Mesendoderm (in vitro differentiated cells): ENCODE data around the gene RNF141.
A peak's percentile ranks its signal among the peaks of the same experiment; 100 is the strongest.

Source experiments
- DNase-seq: peaks from one replicate; pipeline ENCODE4 v3.0.0; 2013
- H2AK5ac ChIP-seq: 2 replicates; pipeline ENCODE4 v1.6.1; 2013; ENCODE audit warnings: low read length, inconsistent platforms
- H2BK120ac ChIP-seq: 2 replicates; pipeline ENCODE4 v1.6.1; 2013; ENCODE audit warnings: low read depth, mild to moderate bottlenecking, low read length, moderate library complexity, mixed read lengths
- H2BK15ac ChIP-seq: replicated peaks from 2 replicates; pipeline ENCODE4 v1.6.1; 2013; ENCODE audit warnings: low read depth, mild to moderate bottlenecking, moderate library complexity
- H2BK5ac ChIP-seq: 2 replicates; pipeline ENCODE4 v1.6.1; 2013; ENCODE audit warnings: low read length, inconsistent platforms
- H3K18ac ChIP-seq: 2 replicates; pipeline ENCODE4 v1.6.1; 2013; ENCODE audit warnings: mild to moderate bottlenecking, low read length, mixed read lengths
- H3K23ac ChIP-seq: one replicate; pipeline ENCODE4 v1.6.1; 2013; ENCODE audit warnings: low read length
- H3K27ac ChIP-seq: 2 replicates; pipeline ENCODE4 v1.5.1; 2013; ENCODE audit warnings: low read depth, mild to moderate bottlenecking, inconsistent platforms, low read length, moderate library complexity
- H3K27me3 ChIP-seq: 2 replicates; pipeline ENCODE4 v1.6.1; 2013; ENCODE audit warnings: low read length, control low read depth, mild to moderate bottlenecking, inconsistent platforms; ENCODE audit not compliant: insufficient read depth, poor library complexity
- H3K36me3 ChIP-seq: 2 replicates; pipeline ENCODE4 v1.6.1; 2013; ENCODE audit warnings: low read length, inconsistent platforms; ENCODE audit not compliant: control insufficient read depth, insufficient read depth
- H3K4ac ChIP-seq: one replicate; pipeline ENCODE4 v1.6.1; 2013; ENCODE audit warnings: low read depth, mild to moderate bottlenecking, low read length, moderate library complexity
- H3K4me1 ChIP-seq: 2 replicates; pipeline ENCODE4 v1.6.1; 2013; ENCODE audit warnings: low read depth, low read length, inconsistent platforms; ENCODE audit not compliant: control insufficient read depth
- H3K4me2 ChIP-seq: 2 replicates; pipeline ENCODE4 v1.6.1; 2013; ENCODE audit warnings: low read length
- H3K4me3 ChIP-seq: 2 replicates; pipeline ENCODE4 v1.5.1; 2013; ENCODE audit warnings: mild to moderate bottlenecking, low read length
- H3K56ac ChIP-seq: one replicate; pipeline ENCODE4 v1.6.1; 2013; ENCODE audit warnings: low read length
- H3K79me1 ChIP-seq: 2 replicates; pipeline ENCODE4 v1.6.1; 2013; ENCODE audit warnings: low read length, inconsistent platforms
- H3K79me2 ChIP-seq: 2 replicates; pipeline ENCODE4 v1.6.1; 2013; ENCODE audit warnings: mild to moderate bottlenecking, low read length; ENCODE audit not compliant: control insufficient read depth, insufficient read depth
- H3K9ac ChIP-seq: 2 replicates; pipeline ENCODE4 v1.6.1; 2013; ENCODE audit warnings: low read length, inconsistent platforms
- H4K5ac ChIP-seq: one replicate; pipeline ENCODE4 v1.6.1; 2013; ENCODE audit warnings: low read length
- H4K8ac ChIP-seq: one replicate; pipeline ENCODE4 v1.6.1; 2013; ENCODE audit warnings: low read depth, mild to moderate bottlenecking, control low read depth, low read length, moderate library complexity
- WGBS: extraction: QIAGEN DNeasy Blood & Tissue Kit; methylation state at CpG from one replicate; pipeline ENCODE4 v1.1.7; 2013; ENCODE audit warnings: low lambda C conversion rate, missing lambda C conversion rate; ENCODE audit not compliant: insufficient coverage; ENCODE audit errors: extremely low coverage; 5-methylcytosine and 5-hydroxymethylcytosine counted together

RNF141 gene

GRCh38 chr11:10528121-10528520, 12.9 kb downstream of the RNF141 start:
- no peak overlapping the region for H4K5ac ChIP-seq
- no peaks in the 10 kb centered on the region for H3K4me1 ChIP-seq
- no peak overlapping the region for H3K56ac ChIP-seq
- H3K23ac ChIP-seq = no peak overlapping the region
- no peak overlapping the region for H3K9ac ChIP-seq
- no peak overlapping the region for H2AK5ac ChIP-seq
- no peak for DNase-seq
- H3K4me2 ChIP-seq = no peak overlapping the region
- H2BK15ac ChIP-seq = no peak overlapping the region
- H3K27me3 ChIP-seq = no peaks in the 10 kb centered on the region
- H3K79me2 ChIP-seq = no peaks in the 10 kb centered on the region
- H3K27ac ChIP-seq = no peak overlapping the region
- no peak overlapping the region for H3K18ac ChIP-seq
- no peaks in the 10 kb centered on the region for H3K36me3 ChIP-seq
- H2BK5ac ChIP-seq = no peak overlapping the region
- no peaks in the 10 kb centered on the region for H3K79me1 ChIP-seq
- no peak overlapping the region for H3K4ac ChIP-seq
- no peak overlapping the region for H4K8ac ChIP-seq
- H3K4me3 ChIP-seq = no peak overlapping the region
- no peak overlapping the region for H2BK120ac ChIP-seq

GRCh38 chr11:10526974-10527918, 13.7 kb downstream of the RNF141 start:
- Histone ChIP-seq H3K4me1 (no peaks in the 10 kb centered on the region), H3K4me3 (no peak overlapping the region), H3K9ac (no peak overlapping the region), H4K8ac (no peak overlapping the region), H3K23ac (no peak overlapping the region), H2BK120ac (no peak overlapping the region), H3K4ac (no peak overlapping the region), H2BK5ac (no peak overlapping the region), H3K27me3 (no peaks in the 10 kb centered on the region), H3K27ac (no peak overlapping the region), H2BK15ac (no peak overlapping the region), H3K18ac (no peak overlapping the region), H3K36me3 (no peaks in the 10 kb centered on the region), H4K5ac (no peak overlapping the region), H3K79me2 (no peaks in the 10 kb centered on the region), H3K4me2 (no peak overlapping the region), H3K56ac (no peak overlapping the region), H2AK5ac (no peak overlapping the region), H3K79me1 (no peaks in the 10 kb centered on the region)
- no CpG with 5 or more reads among the region's 6 CpGs for WGBS
- DNase-seq = no peak

GRCh38 chr11:10524471-10524870, 16.5 kb downstream of the RNF141 start:
- no peak for DNase-seq
- Histone ChIP-seq H3K36me3 (no peaks in the 10 kb centered on the region), H3K23ac (no peak overlapping the region), H4K8ac (no peak overlapping the region), H3K79me1 (no peaks in the 10 kb centered on the region), H3K56ac (no peak overlapping the region), H3K18ac (no peak overlapping the region), H3K4me2 (no peak overlapping the region), H3K4ac (no peak overlapping the region), H3K4me3 (no peak overlapping the region), H3K9ac (no peak overlapping the region), H2BK15ac (no peak overlapping the region), H2BK120ac (no peak overlapping the region), H4K5ac (no peak overlapping the region), H2AK5ac (no peak overlapping the region), H2BK5ac (no peak overlapping the region), H3K27me3 (no peaks in the 10 kb centered on the region), H3K79me2 (no peaks in the 10 kb centered on the region), H3K27ac (no peak overlapping the region), H3K4me1 (no peaks in the 10 kb centered on the region)
- no CpG with 5 or more reads among the region's 1 CpG for WGBS

GRCh38 chr11:10522921-10523320, 18.1 kb downstream of the RNF141 start:
- no peak overlapping the region for H4K5ac ChIP-seq
- H3K36me3 ChIP-seq = no peaks in the 10 kb centered on the region
- no peak overlapping the region for H2AK5ac ChIP-seq
- no peak overlapping the region for H3K4me2 ChIP-seq
- no peak overlapping the region for H3K18ac ChIP-seq
- no CpG with 5 or more reads among the region's 2 CpGs for WGBS
- no peak overlapping the region for H4K8ac ChIP-seq
- no peak overlapping the region for H3K4ac ChIP-seq
- H3K23ac ChIP-seq = no peak overlapping the region
- no peaks in the 10 kb centered on the region for H3K27me3 ChIP-seq
- H3K4me1 ChIP-seq = no peaks in the 10 kb centered on the region
- H2BK15ac ChIP-seq = no peak overlapping the region
- H2BK5ac ChIP-seq = no peak overlapping the region
- no peak overlapping the region for H3K27ac ChIP-seq
- H3K9ac ChIP-seq = no peak overlapping the region
- DNase-seq = no peak
- no peaks in the 10 kb centered on the region for H3K79me2 ChIP-seq
- no peak overlapping the region for H3K4me3 ChIP-seq
- no peaks in the 10 kb centered on the region for H3K79me1 ChIP-seq
- no peak overlapping the region for H3K56ac ChIP-seq
- no peak overlapping the region for H2BK120ac ChIP-seq

GRCh38 chr11:10522276-10522675, 18.7 kb downstream of the RNF141 start:
- Histone ChIP-seq H3K79me2 (no peaks in the 10 kb centered on the region), H3K79me1 (no peaks in the 10 kb centered on the region), H3K23ac (no peak overlapping the region), H3K27ac (no peak overlapping the region), H2BK15ac (no peak overlapping the region), H2BK120ac (no peak overlapping the region), H3K4me2 (no peak overlapping the region), H3K27me3 (no peaks in the 10 kb centered on the region), H3K36me3 (no peaks in the 10 kb centered on the region), H2BK5ac (no peak overlapping the region), H3K9ac (no peak overlapping the region), H2AK5ac (no peak overlapping the region), H3K56ac (no peak overlapping the region), H3K4me1 (no peaks in the 10 kb centered on the region), H4K8ac (peak overlapping the region; percentile 56), H4K5ac (no peak overlapping the region), H3K4ac (no peak overlapping the region), H3K18ac (no peak overlapping the region), H3K4me3 (no peak overlapping the region)
- DNase-seq = no peak
- WGBS = no CpG with 5 or more reads among the region's 1 CpG

GRCh38 chr11:10520562-10520961, 20.4 kb downstream of the RNF141 start:
- Histone ChIP-seq H3K79me2 (no peaks in the 10 kb centered on the region), H2BK5ac (no peak overlapping the region), H3K56ac (no peak overlapping the region), H3K4me1 (no peaks in the 10 kb centered on the region), H3K27ac (no peak overlapping the region), H3K4me3 (no peak overlapping the region), H4K8ac (no peak overlapping the region), H3K27me3 (no peaks in the 10 kb centered on the region), H2AK5ac (no peak overlapping the region), H3K23ac (no peak overlapping the region), H2BK120ac (no peak overlapping the region), H3K18ac (no peak overlapping the region), H3K4me2 (no peak overlapping the region), H3K79me1 (no peaks in the 10 kb centered on the region), H4K5ac (no peak overlapping the region), H2BK15ac (no peak overlapping the region), H3K4ac (no peak overlapping the region), H3K9ac (no peak overlapping the region), H3K36me3 (no peaks in the 10 kb centered on the region)
- no CpG with 5 or more reads among the region's 2 CpGs for WGBS
- no peak for DNase-seq
